ENCODE measurements around the gene ZFP28.

ZFP28 gene

DNA sequence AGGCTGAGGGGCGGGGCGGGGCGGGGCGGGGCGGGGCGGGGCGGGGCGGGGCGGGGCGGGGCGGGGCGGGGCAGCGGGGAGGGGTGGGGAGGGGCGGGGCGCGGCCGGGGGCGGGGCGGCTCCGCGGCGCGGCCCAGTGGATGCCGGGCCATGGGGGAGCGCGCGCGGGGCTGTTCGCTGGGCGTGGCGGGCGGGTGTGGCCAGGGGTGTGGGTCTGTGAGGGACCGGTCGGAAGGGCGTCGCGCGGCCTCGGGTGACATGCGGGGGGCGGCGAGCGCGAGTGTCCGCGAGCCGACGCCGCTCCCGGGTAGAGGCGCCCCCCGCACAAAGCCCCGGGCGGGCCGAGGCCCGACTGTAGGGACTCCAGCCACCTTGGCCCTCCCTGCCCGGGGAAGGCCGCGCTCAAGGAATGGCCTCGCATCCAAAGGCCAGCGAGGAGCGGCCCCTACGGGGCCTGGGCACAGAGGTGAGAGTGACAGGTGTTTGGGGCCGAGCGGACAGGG is at the start of gene ZFP28:
TSS of gene ZFP28 (plus strand) at position 188 of the 503 bp plus-strand sequence. CDS start at position 259, 71 bp downstream.
- no peak for DNase-seq

DNA sequence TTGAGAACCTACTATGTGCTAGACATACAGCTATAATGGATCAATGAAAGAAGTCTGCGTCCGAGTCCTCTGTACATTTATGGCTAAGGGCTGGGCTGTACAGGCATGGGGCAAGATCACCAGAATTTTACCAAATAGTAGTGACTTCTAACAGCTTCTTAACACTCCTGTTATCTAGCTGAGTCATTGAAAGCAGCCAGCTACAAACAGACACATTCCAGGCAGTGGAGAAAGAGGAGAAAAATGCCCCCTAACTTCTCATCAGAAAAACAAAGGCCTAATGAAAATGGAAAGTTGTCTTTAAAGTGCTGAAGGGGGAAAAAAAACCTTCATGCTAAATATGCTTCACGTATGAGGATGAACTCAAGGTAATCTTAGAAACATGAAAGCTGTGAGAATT is 47.3 kb upstream of the ZFP28 start:
- no peak for DNase-seq

DNA sequence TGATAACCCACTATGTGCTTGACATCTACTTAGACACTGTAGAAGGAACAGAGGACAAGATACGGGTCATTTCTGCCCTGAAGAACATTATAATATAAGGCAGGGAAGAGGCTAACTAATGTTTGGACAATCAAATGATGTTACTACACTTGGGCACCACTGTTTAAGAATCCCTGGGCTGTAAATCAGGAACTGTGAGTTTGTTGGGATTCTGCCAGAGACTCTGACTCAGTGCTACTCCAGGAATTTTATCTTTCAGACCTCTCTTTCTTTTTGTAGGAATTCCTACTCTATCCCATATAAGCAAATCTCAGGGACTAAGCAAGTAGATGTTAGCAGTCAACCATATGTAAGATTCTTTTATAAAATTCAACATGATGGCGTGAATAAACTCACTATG is 34.2 kb upstream of the ZFP28 start:
- no peak for DNase-seq

DNA sequence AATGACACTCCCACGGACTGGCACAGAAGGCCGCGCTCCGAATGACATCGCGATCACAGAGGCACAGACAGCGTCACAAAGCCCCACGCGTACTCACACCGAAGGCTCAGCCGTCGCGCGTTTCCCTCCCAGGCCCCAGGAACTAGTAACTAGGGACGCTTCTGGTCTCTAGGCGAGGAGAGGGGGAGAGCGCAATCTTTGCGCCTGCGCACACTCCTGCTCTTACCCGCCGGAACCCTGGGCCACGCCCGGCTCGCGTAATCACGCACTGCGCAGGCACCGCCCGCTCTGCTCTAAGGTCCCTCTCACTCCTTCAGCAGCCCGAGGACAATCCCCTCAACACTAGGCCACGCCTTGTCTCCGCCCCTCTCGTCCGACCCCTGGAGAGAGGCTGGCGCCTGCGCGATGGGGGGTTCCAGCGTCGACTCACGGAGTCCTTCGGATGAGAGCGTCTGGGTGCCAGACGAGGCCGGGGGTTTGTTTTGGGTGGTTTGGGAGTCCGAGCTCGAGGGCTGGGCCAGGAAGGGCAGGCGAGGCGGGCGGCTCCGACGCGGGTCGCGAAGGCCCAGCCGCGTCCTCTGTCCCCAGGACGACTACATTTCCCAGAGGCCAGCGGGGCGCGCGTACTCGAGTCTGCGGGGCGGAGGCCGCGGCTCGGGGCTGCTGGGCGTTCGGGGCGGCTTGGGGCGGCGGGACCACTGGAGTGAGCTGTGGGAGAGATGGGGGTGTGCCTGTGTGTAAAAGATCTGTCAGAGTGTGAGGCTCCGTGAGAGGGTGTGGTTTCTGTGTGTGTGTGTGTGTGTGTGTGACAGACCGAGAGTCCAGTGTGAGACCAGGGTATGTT is 31.1 kb upstream of the ZFP28 start, which contains the start of gene ZNF471:
TSS of gene ZNF471 (plus strand) at position 410 of the 844 bp plus-strand sequence. CDS start 3,717 bp downstream, outside the sequence.
- DNase-seq, result peak; percentile 83

DNA sequence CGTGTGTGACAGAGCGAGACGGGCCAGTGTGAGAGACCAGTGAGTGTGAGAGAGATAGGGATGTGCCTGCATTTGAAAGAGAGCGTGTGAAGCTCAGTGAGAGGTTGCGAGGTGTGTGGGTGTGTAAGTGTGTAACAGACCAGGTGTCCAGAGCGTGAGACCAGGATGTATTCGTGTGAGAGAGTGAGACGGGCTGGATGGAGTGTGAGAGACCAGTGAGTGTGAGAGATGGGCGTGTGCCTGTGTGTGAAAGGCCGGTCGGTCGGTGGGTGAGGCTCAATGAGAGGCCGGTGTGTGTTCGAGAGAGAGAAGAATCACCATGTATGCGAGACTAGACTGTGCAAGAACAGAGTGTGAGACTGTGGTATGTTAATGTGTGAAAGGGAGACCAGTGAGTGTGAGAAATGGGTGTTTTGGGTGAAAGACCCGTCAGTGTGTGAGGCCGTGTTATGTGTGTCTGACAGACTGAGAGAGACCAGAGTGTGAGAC is 30.4 kb upstream of the ZFP28 start:
- no peak for DNase-seq

DNA sequence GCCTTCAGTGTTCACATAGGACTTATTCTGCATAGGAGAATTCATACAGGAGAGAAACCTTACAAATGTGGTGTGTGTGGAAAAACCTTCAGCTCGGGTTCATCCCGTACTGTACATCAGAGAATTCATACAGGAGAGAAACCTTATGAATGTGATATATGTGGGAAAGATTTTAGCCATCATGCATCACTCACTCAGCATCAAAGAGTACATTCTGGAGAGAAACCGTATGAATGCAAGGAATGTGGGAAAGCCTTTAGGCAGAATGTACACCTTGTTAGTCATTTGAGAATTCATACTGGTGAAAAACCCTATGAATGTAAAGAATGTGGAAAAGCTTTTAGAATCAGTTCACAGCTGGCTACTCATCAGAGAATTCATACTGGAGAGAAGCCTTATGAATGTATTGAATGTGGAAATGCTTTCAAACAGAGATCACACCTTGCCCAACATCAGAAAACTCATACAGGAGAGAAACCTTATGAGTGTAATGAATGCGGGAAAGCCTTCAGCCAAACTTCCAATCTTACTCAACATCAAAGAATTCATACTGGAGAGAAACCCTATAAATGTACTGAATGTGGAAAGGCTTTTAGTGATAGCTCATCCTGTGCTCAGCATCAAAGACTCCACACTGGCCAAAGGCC is 13.4 kb upstream of the ZFP28 start:
- DNase-seq, result no peak

DNA sequence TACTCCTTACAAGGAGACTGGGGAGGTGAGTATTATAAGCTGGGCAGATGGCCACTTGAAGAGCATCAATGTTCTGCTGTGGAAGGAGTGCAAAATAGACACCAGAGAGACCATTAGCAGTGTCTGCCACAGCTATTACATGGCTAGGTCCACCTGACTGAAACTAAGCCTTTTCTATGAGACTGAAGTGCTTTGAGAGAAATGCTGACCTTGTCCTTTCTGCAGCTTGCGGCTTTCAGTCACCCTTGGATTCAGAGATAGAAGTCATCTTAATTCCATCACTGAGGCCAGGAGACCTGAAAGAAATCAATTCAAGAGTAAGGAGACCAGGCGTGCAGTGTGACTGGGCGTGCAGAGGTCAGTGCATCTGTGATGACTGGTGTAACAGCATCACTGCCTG is 1.3 kb upstream of the ZFP28 start:
- no peak for DNase-seq

DNA sequence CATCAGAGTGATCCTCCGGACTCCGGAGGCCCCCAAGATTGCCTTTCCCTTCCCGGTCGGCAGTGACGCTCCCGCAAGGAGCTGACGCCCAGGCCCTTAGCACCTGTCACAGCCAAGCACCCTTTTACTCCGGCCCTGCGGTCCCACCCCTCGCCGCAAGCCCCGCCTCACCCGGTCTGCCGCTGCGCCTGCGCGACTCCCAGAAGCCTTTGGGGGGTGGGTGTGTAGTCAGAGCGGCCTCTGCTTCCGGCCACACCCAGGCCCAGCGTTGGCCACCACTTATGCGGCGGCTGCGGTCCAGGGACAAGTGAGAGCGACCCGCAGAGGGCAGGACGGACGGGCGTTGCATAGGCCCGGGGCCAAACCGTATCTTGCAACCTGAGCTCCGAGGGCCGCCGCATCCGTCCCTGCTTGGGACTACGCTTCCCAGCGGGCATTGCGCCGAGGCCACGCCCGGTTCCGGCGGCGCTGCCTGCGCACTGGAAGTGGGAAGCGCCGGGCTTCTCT is 441 bp upstream of the ZFP28 start:
- DNase-seq, result peak; percentile 82

DNA sequence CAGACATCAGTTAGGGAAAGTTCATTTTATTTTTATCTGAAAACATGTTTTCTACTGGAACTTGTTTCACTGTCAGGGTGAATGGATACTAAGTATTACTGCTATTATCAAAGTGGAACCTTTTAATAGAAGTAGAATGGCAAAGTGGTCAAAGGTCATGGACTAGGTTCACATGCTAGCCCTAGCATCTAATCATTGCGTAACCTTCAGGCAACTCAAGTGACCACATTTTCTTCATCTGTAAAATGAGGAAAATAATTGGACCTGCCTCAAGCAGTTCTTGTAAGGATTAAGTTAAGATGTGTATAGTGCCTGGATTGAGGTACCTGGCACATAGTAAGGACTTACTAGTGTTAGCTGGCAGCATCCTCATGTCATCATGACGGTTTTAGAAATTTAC is 5.0 kb downstream of the ZFP28 start:
- no peak for DNase-seq

DNA sequence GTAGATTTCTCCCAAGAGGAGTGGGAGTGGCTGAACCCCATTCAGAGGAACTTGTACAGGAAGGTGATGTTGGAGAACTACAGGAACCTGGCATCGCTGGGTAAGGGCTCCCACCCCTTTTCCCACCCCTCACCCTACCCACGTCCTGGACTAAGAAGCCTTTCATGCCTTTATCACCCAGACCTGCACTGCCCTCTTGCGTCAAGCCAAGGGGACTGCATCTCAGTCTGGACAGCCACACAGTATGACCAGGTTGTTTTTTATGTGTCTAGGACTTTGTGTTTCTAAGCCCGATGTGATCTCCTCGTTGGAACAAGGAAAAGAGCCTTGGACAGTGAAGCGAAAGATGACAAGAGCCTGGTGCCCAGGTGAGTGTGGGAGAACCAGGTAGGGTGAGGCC is 8.8 kb downstream of the ZFP28 start:
- DNase-seq, result no peak

DNA sequence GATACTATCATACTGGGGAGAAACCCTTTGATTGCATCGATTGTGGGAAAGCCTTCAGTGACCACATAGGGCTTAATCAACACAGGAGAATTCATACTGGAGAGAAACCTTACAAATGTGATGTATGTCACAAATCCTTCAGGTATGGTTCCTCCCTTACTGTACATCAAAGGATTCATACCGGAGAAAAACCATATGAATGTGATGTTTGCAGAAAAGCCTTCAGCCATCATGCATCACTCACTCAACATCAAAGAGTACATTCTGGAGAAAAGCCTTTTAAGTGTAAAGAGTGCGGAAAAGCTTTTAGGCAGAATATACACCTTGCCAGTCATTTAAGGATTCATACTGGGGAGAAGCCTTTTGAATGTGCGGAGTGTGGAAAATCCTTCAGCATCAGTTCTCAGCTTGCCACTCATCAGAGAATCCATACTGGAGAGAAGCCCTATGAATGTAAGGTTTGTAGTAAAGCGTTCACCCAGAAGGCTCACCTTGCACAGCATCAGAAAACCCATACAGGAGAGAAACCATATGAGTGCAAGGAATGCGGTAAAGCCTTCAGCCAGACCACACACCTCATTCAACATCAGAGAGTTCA is 15.6 kb downstream of the ZFP28 start:
- no peak for DNase-seq

DNA sequence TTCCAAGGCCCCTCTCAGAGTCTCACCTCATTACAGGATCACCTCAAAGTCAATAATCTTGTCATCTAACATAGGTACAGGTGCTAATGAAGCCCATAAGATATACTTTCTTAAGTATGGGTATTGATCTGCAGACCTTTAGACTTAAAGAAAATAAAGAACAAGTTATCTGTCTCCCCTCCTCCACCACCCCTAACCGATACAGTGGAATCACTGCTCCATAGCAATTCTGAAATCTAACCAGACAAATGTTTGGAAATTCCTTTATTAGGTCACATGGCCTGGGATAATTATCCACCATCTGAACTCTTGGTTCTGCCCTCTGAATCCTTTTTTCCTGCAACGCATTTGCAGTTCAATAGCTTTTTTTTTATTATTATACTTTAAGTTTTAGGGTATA is 24.0 kb downstream of the ZFP28 start:
- DNase-seq, result no peak

DNA sequence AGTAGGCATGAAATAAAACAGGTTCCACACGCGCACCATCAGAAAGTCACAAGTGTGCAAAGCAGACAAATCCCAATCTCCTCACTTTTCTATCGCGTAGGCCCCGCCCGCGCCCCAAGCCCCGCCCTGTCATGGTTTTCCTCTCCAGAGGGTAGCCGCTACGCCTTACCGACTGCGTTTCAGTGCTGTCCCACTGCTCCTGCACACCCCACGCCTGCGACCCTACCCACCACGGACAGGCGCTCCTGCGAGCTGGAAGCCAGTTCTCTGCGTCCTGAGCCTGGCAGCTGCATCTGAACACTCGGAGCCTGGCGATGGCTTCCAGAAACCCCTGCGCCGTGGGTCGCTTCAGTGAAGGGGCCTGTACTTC is 28.1 kb downstream of the ZFP28 start:
- peak; percentile 17 for DNase-seq

DNA sequence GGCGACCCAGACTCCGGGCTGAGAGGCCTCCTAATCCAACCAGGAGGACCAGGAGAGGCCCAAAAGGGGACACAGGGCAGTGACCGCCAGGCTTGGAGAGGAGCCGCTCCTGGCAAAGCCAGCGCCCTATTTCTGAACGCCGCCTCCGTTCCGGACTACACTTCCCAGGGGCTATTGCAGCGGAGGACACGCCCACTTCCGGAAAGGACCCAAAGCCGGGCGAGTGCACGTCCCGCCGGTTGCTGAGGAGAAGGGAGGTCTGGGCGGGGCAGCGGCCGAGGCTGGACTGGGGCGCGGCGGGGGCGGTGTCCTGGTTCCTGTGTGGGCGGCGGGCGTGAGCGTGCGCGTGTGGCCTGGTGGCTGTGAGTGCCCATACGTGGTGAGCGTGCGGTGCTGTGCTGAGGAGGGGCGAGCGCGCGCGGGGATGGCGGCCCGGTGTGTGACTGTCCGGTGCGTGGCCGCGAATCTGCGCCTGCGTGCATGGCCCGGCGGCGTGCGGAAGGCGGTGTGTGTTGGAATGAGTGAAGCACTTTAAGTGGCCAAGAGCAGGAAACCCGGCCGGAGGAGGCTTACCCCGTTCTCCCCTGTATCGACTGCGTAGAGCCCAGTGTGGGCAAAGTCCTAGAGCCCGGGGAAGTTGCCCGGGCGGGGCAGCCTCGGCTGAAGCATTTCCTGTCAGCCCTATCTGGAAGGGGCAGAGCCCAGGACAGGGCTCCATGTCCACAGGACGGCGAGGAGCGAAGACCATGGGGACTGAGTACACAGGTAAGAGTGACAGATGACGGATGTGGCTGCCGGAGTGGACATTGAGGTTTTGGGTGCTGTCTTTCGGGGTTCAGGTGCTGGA is 28.7 kb downstream of the ZFP28 start, which contains the start of gene ZNF470:
TSS of gene ZNF470 (plus strand) at position 195 of the 847 bp plus-strand sequence. CDS start 2,844 bp downstream, outside the sequence.
- peak; percentile 86 for DNase-seq

DNA sequence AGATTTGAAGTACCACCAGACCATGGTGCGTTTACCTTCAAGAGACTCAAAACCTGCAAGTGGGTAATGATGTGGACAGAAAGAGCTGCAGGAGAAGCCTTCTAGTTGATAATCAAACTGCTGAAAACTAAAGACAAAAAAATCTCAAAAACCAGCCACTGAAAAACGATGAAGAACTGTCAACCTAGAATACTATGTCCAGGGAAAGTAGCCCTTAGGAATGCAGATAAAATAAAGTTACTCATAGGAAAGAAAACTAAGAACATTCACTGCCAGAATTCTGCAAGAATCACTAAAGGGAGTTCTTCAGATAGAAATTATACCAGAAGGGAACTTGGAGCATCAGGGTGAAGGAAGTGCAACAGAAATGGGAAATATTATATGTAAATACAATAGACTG is 33.8 kb downstream of the ZFP28 start:
- no peak for DNase-seq

DNA sequence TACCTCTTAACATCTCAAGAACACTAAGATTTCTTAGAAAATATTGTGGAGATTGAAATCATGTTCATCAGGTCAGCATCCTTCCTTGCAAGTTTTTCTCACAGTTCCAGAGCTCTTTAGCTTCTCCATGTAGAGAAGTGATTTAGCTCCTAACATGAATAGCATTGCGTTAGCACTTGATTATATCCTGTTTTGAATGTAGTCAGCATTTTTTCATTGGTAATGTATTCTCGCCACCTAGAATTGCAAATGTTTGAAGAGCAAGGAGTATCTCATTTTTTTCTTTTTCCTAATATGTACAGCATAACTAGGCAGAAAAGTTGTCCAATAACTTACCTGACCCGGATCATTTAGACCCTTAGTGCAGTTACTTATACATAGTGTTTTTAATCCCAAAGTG is 35.2 kb downstream of the ZFP28 start:
- no peak for DNase-seq

DNA sequence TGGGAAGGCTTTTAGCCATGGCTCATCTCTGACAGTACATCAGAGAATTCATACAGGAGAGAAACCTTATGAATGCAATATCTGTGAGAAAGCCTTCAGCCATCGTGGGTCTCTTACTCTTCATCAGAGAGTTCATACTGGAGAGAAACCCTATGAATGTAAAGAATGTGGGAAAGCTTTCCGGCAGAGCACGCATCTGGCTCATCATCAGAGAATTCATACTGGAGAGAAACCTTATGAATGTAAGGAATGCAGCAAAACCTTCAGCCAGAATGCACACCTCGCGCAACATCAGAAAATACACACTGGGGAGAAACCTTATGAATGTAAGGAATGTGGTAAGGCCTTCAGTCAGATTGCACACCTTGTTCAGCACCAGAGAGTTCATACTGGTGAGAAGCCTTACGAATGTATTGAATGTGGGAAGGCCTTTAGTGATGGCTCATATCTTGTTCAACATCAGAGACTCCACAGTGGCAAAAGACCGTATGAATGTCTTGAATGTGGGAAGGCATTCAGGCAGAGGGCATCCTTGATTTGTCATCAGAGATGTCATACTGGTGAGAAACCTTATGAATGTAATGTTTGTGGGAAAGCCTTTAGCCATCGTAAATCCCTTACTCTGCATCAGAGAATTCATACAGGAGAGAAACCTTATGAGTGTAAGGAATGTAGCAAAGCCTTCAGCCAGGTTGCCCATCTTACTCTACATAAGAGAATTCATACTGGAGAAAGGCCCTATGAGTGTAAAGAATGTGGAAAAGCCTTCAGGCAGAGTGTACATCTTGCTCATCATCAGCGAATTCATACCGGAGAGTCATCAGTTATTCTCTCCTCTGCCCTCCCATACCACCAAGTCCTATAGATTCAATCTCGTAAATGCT is 39.2 kb downstream of the ZFP28 start:
- no peak for DNase-seq

DNA sequence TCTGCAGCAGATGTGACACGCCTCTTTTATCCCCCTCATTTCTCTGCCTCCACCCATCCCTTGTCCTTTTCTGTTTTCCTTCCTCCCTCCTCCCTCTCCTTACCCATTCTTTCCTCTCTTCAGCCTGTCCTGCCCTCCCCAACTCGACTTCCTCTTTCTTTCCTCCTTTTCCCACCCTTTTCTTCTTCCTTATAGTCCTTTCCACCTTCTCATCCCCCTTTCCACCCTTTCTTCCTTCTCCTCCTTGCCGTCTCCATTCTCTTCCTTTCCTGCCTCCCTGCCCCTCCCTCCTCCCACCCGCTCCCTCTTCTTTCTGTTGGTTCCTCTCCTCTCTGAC is 55.7 kb downstream of the ZFP28 start:
- DNase-seq, result no peak

DNA sequence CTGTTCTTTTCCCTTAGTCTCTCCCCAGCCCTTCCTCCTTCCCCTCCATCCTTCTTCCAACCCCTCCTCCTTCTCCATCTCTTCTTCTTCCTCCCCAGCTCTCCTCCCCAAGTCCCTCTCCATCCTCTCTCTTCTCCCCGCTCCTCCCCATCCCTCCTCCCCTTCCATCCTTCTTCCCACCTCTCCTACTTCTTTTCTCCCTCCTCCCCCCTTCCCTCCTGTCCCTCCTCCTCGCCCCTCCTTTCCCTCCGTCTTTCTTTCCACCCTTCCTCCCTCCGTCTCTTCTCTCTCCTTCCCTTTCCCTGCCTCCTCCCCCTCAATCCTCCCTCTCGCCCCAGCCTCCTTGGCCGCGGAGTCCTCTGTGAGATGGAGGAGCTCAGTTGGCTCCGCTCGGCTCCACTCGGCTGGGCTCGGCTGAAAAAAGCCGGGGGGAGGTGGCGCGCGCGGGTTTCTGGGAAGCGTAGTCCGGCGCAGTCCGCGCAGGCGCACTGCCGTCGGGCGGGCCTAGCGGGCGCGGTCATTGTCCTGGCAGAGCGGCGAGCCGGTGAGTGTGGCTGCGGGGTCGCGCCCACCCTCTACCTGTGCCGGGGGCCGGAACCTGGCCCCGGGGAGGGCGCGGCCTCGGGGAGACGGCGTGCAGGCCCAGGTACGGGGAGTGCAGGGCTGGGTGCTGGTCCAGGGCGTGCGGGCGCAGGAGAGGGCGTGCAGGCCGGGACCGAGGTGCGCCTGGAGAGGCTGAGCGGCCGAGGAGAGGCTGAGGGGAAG is 56.2 kb downstream of the ZFP28 start, which contains the start of gene ZNF71:
TSS of gene ZNF71 (plus strand) at position 520 of the 765 bp plus-strand sequence. CDS start 6,257 bp downstream, outside the sequence.
- DNase-seq, result peak; percentile 84

DNA sequence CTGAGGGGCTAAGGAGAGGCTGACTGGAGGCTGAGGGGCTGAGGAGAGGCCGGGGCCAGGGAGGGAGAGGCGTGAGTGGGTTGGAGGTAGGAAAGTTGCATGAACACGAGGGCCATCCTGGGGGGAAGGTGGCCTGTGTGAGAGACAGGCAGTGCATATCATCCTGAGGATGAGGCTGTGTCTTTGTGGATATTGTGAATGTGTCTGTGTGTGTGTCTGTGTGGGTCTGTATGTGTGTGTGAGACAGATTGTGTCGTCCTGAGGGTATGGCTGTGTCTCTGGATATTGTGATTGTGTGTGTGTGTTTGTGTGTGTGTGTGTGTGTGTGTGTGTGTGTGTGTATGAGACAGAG is 56.8 kb downstream of the ZFP28 start:
- DNase-seq, result no peak

Measured in activated gamma-delta T cell treated with Interleukin-2 at 50 U/mL for 16 hours (primary cell).